ENCODE results near the gene TMEM132D. TPM values are rescaled to one million over a fixed set of nuclear protein-coding genes. Genes with fewer than 3 reads are reported as not detected.

Gene TMEM132D
- total and polyA plus RNA-seq, 2 of the 8 experiments (the other 6 are each of a cell fraction or from before 2014, with no cell fraction given), result 3.5 to 10.1 TPM

DNA sequence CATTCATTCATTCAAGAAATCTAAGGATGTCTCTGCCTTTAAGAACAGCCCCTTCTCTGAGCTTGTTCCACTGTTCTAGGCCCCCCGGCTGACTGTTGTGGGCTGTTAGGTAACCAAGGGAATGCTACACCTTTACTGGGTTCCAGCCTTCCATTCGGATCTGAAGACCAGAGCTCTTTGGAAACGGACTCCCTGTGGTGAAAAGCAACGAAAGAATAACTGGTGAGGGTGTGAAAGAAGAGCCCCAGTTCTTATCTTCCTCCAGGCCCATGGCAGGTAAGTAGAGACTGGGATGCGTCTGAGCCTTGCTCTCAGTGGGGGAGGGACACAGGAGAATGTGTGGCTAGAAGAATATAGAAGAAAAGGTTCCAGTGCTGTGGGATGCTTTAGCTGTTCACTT, 207.4 kb downstream of the TMEM132D start:
- Histone ChIP-seq H3K4me3 (ENCODE audit: extremely low read depth in 1 of 4, insufficient read depth in 2 of 4, low read depth in 3 of 4, low read length in 4 of 4) (no peak overlapping the region), H3K14ac (ENCODE audit: insufficient read length) (no peak overlapping the region), H3K56ac (replicated peaks; ENCODE audit: insufficient read length, low read depth, low read length) (no peak overlapping the region), H2AK5ac (ENCODE audit: low read depth, low read length) (no peak overlapping the region), H4K5ac (ENCODE audit: insufficient read length, low read depth, low read length) (no peak overlapping the region), H3K4me2 (ENCODE audit: insufficient read depth in 1 of 2, low read depth in 2 of 2, low read length in 2 of 2) (no peak overlapping the region), H3K27ac (ENCODE audit: low read depth, low read length) (no peak overlapping the region), H2BK5ac (ENCODE audit: low read depth, low read length) (no peak overlapping the region), H4K91ac (replicated peaks; ENCODE audit: insufficient read length, low read length) (no peak overlapping the region), H3K36me3 (ENCODE audit: control insufficient read depth in 2 of 4, insufficient read depth in 4 of 4, low read length in 3 of 4) (no peaks in the 10 kb centered on the region), H2BK12ac (ENCODE audit: low read depth, low read length) (no peak overlapping the region), H3K79me2 (ENCODE audit: control insufficient read depth in 1 of 2, insufficient read depth in 2 of 2, low read length in 2 of 2) (peaks cover 0 to 8% of the 10 kb centered on the region in 2 experiments; a peak in 2 of 4 replicates), H3K27me3 (replicated peaks in 1 of 4; ENCODE audit: control insufficient read depth in 3 of 4, extremely low read depth in 1 of 4, insufficient read depth in 3 of 4, low read length in 3 of 4) (no peaks in the 10 kb centered on the region), H3K9me3 (ENCODE audit: insufficient read depth in 2 of 2, low read depth in 1 of 2, low read length in 1 of 2) (no peaks in the 10 kb centered on the region; a peak in 2 of 4 replicates), H2BK20ac (ENCODE audit: low read length) (no peak overlapping the region), H2BK120ac (replicated peaks; ENCODE audit: low read depth, low read length) (no peak overlapping the region), H2BK15ac (ENCODE audit: low read length) (no peak overlapping the region), H3K9ac (replicated peaks in 1 of 4; ENCODE audit: extremely low read depth in 1 of 4, low read depth in 3 of 4, low read length in 3 of 4) (no peak overlapping the region), H3K18ac (ENCODE audit: extremely low read depth, low read length) (no peak overlapping the region), H2AFZ (ENCODE audit: low read length) (no peak overlapping the region), H4K20me1 (replicated peaks in 1 of 2; ENCODE audit: control insufficient read depth in 1 of 2, insufficient read depth in 2 of 2, low read length in 2 of 2) (no peaks in the 10 kb centered on the region), H3K4ac (replicated peaks; ENCODE audit: insufficient read length, low read depth, low read length) (no peak overlapping the region), H3K23ac (ENCODE audit: insufficient read length) (no peak overlapping the region), H3K4me1 (replicated peaks in 1 of 4; ENCODE audit: control insufficient read depth in 3 of 4, insufficient read depth in 4 of 4, low read length in 3 of 4) (peaks cover 0 to 7% (median 4%) of the 10 kb centered on the region in 4 experiments; a peak in 3 of 7 replicates), H3K23me2 (ENCODE audit: low read depth, low read length) (no peaks in the 10 kb centered on the region), H4K8ac (ENCODE audit: extremely low read depth, insufficient read depth, low read length) (no peak overlapping the region), H3K79me1 (ENCODE audit: low read depth, low read length) (no peaks in the 10 kb centered on the region; the same call in none of the 2 replicates)
- WGBS, 2 experiments (ENCODE audit: extremely low coverage in 1 of 2, insufficient coverage in 1 of 2, insufficient read length in 1 of 2, insufficient replicate concordance in 2 of 2, low coverage in 1 of 2, low lambda C conversion rate in 2 of 2, missing lambda C conversion rate in 1 of 2), result 66% methylated on average over 5 of the region's 5 CpGs; no CpG with 5 or more reads in 1 of the 2 experiments
- no peak for TF ChIP-seq TCF12 (IDR thresholded peaks at IDR 0.05; ENCODE audit: low read depth, low read length)
- TF ChIP-seq EGR1 (IDR thresholded peaks at IDR 0.05; ENCODE audit: borderline replicate concordance, low read depth, low read length), result no peak
- no peak for TF ChIP-seq ASH2L (IDR thresholded peaks at IDR 0.05; ENCODE audit: low read length)
- no peak for TF ChIP-seq RNF2 (IDR thresholded peaks at IDR 0.05; ENCODE audit: borderline replicate concordance, low read depth, low read length, missing control alignments, poor library complexity, severe bottlenecking)
- TF ChIP-seq PHF8 (conservative IDR thresholded peaks at IDR 0.05; ENCODE audit: low read depth, low read length), result no peak
- no peak for TF ChIP-seq RXRA (IDR thresholded peaks at IDR 0.05; ENCODE audit: insufficient read depth, low read depth, low read length)
- TF ChIP-seq TEAD4 (IDR thresholded peaks at IDR 0.05; ENCODE audit: low read depth, low read length), result no peak
- TF ChIP-seq POU5F1 (IDR thresholded peaks at IDR 0.05; ENCODE audit: low read depth, low read length), result no peak
- CTCF ChIA-PET (ENCODE audit: partially characterized antibody), result interaction anchor here (0.5 to 4.0 kb wide), 7 partner anchors 8 to 827 kb away, joined by 3 to 19 read pairs (median 3); no protein-coding TSS in a partner anchor
- POLR2A ChIA-PET (ENCODE audit: partially characterized antibody), result no interaction called here
- no peak for FAIRE-seq
- DNase-seq (ENCODE audit: low read depth in 1 of 2, low spot score in 2 of 2), result no peak

Measured in H1 (cell line).